Mesothelial cell of epicardium (in vitro differentiated cells): ENCODE results near the gene CELF5. TPM values are rescaled to one million over a fixed set of nuclear protein-coding genes. Genes with fewer than 3 reads are reported as not detected.
"Not testable (repeated sequence)": the region's sequence is repeated elsewhere in the genome, so short reads cannot be mapped to it uniquely, and the experiment has no call there.

Source experiments
- DNase-seq, 2 experiments: peaks; one replicate each; pipeline ENCODE4 v3.0.0; 2021; ENCODE audit warnings: low spot score in 2 of 2; ENCODE audit not compliant: unreplicated experiment in 2 of 2
- H3K27ac Mint-ChIP-seq: 2 replicates; pipeline ENCODE4 v1.8.0; 2021; ENCODE audit warnings: mixed read lengths
- H3K27me3 Mint-ChIP-seq: 2 replicates; pipeline ENCODE4 v1.8.0; 2021; ENCODE audit warnings: low read depth, mixed read lengths
- H3K36me3 Mint-ChIP-seq: 2 replicates; pipeline ENCODE4 v1.8.0; 2021; ENCODE audit warnings: mixed read lengths
- H3K4me1 Mint-ChIP-seq: 2 replicates; pipeline ENCODE4 v1.8.0; 2021; ENCODE audit warnings: mixed read lengths
- H3K4me3 Mint-ChIP-seq: 2 replicates; pipeline ENCODE4 v1.8.0; 2021; ENCODE audit warnings: mild to moderate bottlenecking, moderate library complexity, mixed read lengths
- H3K9me3 Mint-ChIP-seq: 2 replicates; pipeline ENCODE4 v1.8.0; 2021; ENCODE audit warnings: mixed read lengths
- total RNA-seq: library from RNA; stranded (reverse); gene quantifications from 3 replicates; pipeline ENCODE4 v1.2.1, GENCODE V29; 2021
- TF ChIP-seq, protein P1 (sequence below): fragments of 200-600 bp; sonication (generic); IDR thresholded peaks from one replicate; pipeline ENCODE4 v1.5.0; 2021; ENCODE audit warnings: antibody characterized with exemption; ENCODE audit not compliant: unreplicated experiment

CELF5 gene
- total RNA-seq, 1 donor from 2014 or later, result 2.4 TPM

DNA sequence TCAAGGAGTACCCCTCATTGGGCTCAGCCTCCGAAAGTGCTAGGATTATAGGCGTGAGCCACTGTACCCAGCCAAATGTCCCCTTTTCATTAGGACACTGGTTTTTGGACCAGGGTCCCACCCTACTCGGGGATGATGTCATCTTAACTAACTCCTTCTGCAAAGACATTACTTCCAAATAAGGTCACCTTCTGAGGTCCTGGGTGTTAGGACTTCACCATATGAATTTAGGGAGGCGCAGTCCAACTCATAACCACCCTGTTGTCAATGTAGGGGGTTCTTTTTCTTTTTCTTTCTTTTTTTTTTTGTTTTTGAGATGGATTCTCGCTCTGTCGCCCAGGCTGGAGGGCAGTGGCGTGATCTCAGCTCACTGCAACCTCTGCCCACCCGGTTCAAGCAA is 109.2 kb downstream of the CELF5 start:
- H3K27ac Mint-ChIP-seq, result no peak overlapping the region
- no peaks in the 10 kb centered on the region for H3K36me3 Mint-ChIP-seq
- H3K9me3 Mint-ChIP-seq, result no peaks in the 10 kb centered on the region
- H3K27me3 Mint-ChIP-seq, result peaks cover 62% of the 10 kb centered on the region
- no peak for DNase-seq
- TF ChIP-seq, protein P1, sequence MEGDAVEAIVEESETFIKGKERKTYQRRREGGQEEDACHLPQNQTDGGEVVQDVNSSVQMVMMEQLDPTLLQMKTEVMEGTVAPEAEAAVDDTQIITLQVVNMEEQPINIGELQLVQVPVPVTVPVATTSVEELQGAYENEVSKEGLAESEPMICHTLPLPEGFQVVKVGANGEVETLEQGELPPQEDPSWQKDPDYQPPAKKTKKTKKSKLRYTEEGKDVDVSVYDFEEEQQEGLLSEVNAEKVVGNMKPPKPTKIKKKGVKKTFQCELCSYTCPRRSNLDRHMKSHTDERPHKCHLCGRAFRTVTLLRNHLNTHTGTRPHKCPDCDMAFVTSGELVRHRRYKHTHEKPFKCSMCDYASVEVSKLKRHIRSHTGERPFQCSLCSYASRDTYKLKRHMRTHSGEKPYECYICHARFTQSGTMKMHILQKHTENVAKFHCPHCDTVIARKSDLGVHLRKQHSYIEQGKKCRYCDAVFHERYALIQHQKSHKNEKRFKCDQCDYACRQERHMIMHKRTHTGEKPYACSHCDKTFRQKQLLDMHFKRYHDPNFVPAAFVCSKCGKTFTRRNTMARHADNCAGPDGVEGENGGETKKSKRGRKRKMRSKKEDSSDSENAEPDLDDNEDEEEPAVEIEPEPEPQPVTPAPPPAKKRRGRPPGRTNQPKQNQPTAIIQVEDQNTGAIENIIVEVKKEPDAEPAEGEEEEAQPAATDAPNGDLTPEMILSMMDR, result no peak
- no peak overlapping the region for H3K4me3 Mint-ChIP-seq
- no peaks in the 10 kb centered on the region for H3K4me1 Mint-ChIP-seq

DNA sequence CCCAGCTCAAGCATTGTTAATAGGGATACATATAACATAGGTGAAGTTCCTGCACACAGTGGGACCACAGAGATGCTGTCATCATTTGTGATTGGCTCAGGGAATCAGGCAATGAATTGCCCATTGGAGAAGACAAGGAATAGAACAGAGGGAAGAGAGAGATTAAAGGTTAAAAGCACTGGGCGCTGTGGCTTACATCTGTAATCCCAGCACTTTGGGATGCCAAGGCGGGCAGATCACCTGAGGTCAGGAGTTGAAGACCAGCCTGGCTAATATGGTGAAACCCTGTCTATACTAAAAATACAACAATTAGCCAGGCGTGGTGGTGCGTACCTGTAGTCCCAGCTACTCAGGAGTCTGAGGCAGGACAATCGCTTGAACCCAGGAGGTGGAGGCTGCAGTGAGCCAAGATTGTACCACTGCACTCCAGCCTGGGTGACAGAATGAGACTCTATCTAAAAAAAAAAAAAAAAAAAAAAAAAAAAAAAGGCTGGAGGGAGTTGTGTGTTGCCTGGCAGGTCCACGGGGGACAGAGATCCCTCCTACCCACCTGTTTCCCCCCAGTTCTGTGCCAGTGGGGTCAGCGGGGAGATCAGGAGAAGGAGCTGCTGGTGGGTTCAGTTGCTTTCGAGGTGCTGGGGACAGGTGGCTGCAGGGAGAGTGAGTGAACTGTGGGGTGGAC is 110.4 kb downstream of the CELF5 start:
- not testable (repeated sequence) for H3K36me3 Mint-ChIP-seq, H3K9me3 Mint-ChIP-seq, H3K4me1 Mint-ChIP-seq, DNase-seq, H3K4me3 Mint-ChIP-seq, H3K27ac Mint-ChIP-seq
- peaks cover 58% of the 10 kb centered on the region for H3K27me3 Mint-ChIP-seq

DNA sequence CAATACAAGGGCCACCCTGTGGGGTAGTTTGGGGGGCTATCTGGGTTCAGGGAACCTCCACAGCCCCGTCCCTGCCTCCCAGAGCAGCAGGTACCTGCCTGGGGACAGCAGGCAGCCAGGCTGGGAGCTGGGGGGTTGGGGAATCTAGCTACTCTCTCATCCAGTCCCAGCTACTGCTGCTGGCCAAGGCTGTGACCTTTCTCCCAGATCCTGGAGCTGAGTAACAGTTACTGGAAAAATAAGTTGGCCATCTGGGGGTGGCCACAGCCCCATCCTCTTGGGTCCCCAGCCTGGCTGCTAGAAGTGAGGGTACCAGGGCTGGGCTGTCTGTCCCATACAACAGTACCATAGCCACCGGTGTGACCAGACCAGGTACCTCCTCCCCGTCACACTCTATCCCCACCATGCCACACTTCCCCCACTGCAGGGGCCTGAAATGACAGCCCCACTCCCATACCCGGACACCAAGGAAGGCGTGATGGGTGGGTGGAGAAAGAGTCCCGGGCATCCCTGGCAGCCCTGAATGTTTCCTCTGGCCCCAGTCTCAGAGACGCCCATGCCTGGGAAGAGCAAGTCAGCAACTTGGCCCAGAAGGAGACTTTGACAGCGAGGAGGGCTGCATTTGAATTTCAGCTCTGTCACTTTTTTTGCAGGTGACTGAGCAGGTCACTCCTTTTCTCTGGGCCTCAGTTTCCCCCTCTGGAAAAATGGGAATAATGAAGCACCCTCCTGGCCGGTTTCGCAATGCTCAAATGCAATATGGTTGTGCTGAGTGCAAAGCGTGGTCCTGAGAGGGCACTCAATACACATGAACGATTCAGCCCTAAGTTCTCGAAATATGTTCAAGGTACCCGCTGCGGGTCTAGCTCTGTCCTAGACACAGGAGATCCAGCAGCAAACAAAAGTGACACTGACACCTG is 111.2 kb downstream of the CELF5 start:
- no peak for DNase-seq
- Mint-ChIP-seq H3K36me3 (no peaks in the 10 kb centered on the region), H3K9me3 (no peaks in the 10 kb centered on the region), H3K27me3 (peaks cover 55% of the 10 kb centered on the region), H3K27ac (no peak overlapping the region), H3K4me1 (no peaks in the 10 kb centered on the region), H3K4me3 (no peak overlapping the region)
- TF ChIP-seq, protein P1, result no peak

DNA sequence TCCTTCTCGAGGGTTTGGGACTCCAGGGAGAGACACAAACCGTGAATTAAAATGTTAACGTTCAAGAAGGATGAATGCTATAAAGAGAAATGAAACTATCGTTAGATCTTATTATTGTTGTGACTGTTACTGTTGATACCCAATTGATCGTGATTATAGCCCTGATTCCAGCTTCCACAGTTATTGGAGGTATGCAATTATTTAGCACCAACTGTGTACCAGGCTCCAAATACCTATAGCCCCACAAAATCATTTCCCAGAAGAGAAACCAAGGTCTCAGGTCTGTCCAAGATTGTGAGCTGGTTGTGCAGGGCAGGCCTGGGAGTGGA is 111.9 kb downstream of the CELF5 start:
- H3K27me3 Mint-ChIP-seq, result peaks cover 51% of the 10 kb centered on the region
- TF ChIP-seq, protein P1, result no peak
- H3K36me3 Mint-ChIP-seq, result no peaks in the 10 kb centered on the region
- no peak for DNase-seq
- no peaks in the 10 kb centered on the region for H3K9me3 Mint-ChIP-seq
- H3K27ac Mint-ChIP-seq, result no peak overlapping the region
- H3K4me3 Mint-ChIP-seq, result no peak overlapping the region
- H3K4me1 Mint-ChIP-seq, result no peaks in the 10 kb centered on the region

DNA sequence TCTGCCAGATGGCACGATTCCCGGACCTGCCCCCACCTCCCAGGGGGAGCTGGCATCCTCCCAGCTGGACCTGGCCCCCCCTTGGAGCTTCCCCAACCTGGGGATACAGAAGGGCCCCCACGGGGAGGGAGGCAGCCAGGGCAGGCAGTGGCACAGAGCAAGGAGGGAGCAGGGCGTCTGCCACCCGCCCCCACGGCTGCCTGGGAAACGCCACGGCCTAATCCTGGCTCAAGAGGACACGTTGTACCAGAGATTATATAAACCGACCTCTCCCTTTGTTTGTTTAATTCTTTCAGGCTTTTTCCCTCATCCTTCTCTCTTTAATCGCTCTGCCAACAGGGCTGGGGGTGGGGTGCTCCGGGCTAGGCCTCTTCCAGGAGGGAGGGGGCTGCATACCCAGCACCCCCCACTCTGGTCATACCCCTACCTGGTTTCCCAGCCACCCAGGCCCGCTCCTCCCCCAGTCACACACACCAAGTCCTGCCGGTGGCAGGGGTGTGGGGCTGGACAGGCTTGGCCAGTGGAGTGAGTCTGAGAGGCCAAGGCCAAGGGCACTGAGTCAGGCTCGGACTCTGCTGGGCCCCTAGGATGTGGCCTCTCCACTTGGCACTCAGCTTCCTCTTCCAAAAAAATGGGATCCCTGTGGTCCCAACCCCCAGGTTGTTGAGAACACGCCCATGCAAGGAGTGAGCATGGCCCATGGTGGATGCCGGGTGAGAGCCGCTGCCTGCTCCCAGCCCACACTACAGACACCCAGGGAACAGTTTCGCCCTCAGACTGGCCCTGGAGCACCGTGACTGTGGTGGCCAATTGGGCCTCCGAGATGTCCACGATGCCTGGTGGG is 112.4 kb downstream of the CELF5 start:
- no peak overlapping the region for H3K27ac Mint-ChIP-seq
- no peak for DNase-seq
- H3K27me3 Mint-ChIP-seq, result peaks cover 45% of the 10 kb centered on the region
- H3K4me1 Mint-ChIP-seq, result no peaks in the 10 kb centered on the region
- H3K36me3 Mint-ChIP-seq, result no peaks in the 10 kb centered on the region
- TF ChIP-seq, protein P1, result no peak
- no peak overlapping the region for H3K4me3 Mint-ChIP-seq
- H3K9me3 Mint-ChIP-seq, result no peaks in the 10 kb centered on the region
